Activated CD8-positive, alpha-beta T cell treated with anti-CD3 and anti-CD28 coated beads, Interleukin-2, amount 10 ng/mL, durations not matched to agents 7 days and 5 days (primary cell): ENCODE data around the gene HCK. TPM values are rescaled to one million over a fixed set of nuclear protein-coding genes. Genes with fewer than 3 reads are reported as not detected.

ENCODE experiments used
- ATAC-seq: fragments of 150-1000 bp; cut with Tn5 transposase; one replicate; pipeline ENCODE4 v1.10.0; 2021; ENCODE audit warnings: moderate library complexity
- CTCF ChIA-PET: fragments of 350-600 bp; sonication (Branson Sonifier 250); formaldehyde crosslinking; loops from one replicate; lab custom pipeline; 2021; ENCODE audit warnings: antibody characterized with exemption; lab: Charles Lee
- POLR2A ChIA-PET: fragments of 350-600 bp; sonication (Branson Sonifier 250); formaldehyde crosslinking; loops from one replicate; lab custom pipeline; 2021; ENCODE audit warnings: antibody characterized with exemption; lab: Charles Lee
- DNase-seq: peaks from one replicate; pipeline ENCODE4 v3.0.0-alpha.2; 2020
- H3K27ac Mint-ChIP-seq: one replicate; pipeline ENCODE4 v1.8.0; 2021; ENCODE audit warnings: mild to moderate bottlenecking, mixed read lengths
- H3K27me3 Mint-ChIP-seq: one replicate; pipeline ENCODE4 v1.8.0; 2021; ENCODE audit warnings: low read depth, mixed read lengths
- H3K36me3 Mint-ChIP-seq: one replicate; pipeline ENCODE4 v1.8.0; 2021; ENCODE audit warnings: low read depth, mixed read lengths
- H3K4me1 Mint-ChIP-seq: one replicate; pipeline ENCODE4 v1.8.0; 2021; ENCODE audit warnings: low read depth, mixed read lengths
- H3K4me3 Mint-ChIP-seq: one replicate; pipeline ENCODE4 v1.8.0; 2021; ENCODE audit warnings: mild to moderate bottlenecking, mixed read lengths
- H3K9me3 Mint-ChIP-seq: one replicate; pipeline ENCODE4 v1.8.0; 2022; ENCODE audit warnings: mixed read lengths; ENCODE audit not compliant: insufficient read depth
- total RNA-seq, 2 experiments: library from RNA; stranded (reverse); gene quantifications; one replicate each; pipeline ENCODE4 v1.2.3, GENCODE V29; 2021

HCK gene
- total RNA-seq, 2 experiments from 2014 or later: not detected

- Mint-ChIP-seq H3K4me3 (no peak overlapping the region), H3K4me1 (peaks cover 19% of the 10 kb centered on the region), H3K36me3 (no peaks in the 10 kb centered on the region), H3K9me3 (no peaks in the 10 kb centered on the region), H3K27ac (no peak overlapping the region), H3K27me3 (peaks cover 49% of the 10 kb centered on the region)
- POLR2A ChIA-PET: no interaction called here
- no peak for DNase-seq
- ATAC-seq: no peak
- CTCF ChIA-PET: no interaction called here
Observed at GRCh38 chr20:32050324-32050841, 1.7 kb upstream of the HCK start.

DNA sequence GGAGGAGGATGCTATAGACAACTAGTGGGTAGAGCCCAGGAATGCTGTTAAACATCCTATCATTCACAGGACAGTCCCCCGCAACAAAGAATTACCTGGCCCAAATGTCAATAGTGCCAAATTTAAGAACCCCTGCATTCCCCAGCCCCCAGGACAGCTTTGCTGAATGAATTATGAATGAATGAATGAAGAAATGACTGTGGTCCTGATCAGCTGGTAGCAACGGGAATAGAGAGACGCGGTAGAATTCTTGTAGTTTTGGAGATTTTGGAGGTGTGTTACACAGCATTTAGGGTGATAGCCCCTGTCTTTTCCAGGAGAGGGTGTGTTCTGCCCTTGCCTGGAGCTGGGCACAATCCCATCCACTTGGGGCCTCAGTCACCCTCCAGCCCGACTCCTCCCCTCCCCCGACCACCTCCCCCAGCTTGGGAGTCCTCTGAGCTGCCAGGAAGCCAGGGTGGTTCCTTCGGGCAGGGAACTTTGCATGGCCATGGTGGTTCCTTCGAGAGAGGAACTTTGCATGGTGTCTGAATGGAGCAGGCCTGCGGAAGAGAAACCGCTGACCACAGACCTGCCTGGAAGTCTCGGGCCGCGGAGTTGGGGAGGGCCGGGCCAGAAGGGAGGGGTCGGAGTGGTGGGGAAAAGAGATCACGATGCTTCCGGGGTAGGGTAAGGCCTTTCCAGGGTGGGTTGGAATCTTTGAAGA lies 1.0 kb upstream of the HCK start:
- CTCF ChIA-PET: no interaction called here
- Mint-ChIP-seq H3K4me1 (peaks cover 19% of the 10 kb centered on the region), H3K9me3 (no peaks in the 10 kb centered on the region), H3K27me3 (peaks cover 46% of the 10 kb centered on the region), H3K36me3 (no peaks in the 10 kb centered on the region), H3K27ac (no peak overlapping the region), H3K4me3 (peak overlapping the region; percentile 32)
- POLR2A ChIA-PET: no interaction called here
- ATAC-seq (peak; percentile 33), DNase-seq (no peak)

DNA sequence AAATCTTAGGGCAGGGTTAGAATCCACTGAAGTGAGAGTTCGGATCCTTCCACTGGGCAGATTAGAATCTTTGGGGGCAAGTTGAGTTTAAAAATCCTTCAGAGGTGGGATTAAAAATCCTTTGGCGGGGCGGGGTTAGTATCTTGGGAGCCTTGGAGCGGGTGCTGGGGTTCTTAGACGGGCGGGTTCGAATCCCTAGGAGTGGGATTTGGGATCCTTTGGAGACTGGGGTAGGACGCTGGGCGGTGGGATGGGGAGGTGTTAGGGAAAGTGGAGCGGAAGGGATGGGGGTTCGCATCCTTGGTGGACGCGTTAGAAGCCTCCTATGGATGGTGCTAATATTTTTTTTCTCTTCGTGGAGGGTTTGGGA lies 337 bp upstream of the HCK start:
- Mint-ChIP-seq H3K27me3 (peaks cover 44% of the 10 kb centered on the region), H3K36me3 (no peaks in the 10 kb centered on the region), H3K27ac (no peak overlapping the region), H3K4me3 (peak overlapping the region; percentile 28), H3K9me3 (no peaks in the 10 kb centered on the region), H3K4me1 (peaks cover 19% of the 10 kb centered on the region)
- ChIA-PET POLR2A (interaction anchor here (0.5 kb wide), 1 partner anchor 61 kb away, joined by 3 read pairs; no protein-coding TSS in a partner anchor), CTCF (no interaction called here)
- DNase-seq: no peak
- no peak for ATAC-seq

- POLR2A ChIA-PET: no interaction called here
- peaks cover 19% of the 10 kb centered on the region for H3K4me1 Mint-ChIP-seq
- no peaks in the 10 kb centered on the region for H3K36me3 Mint-ChIP-seq
- H3K27ac Mint-ChIP-seq: no peak overlapping the region
- no peak overlapping the region for H3K4me3 Mint-ChIP-seq
- DNase-seq (no peak), ATAC-seq (no peak)
- peaks cover 42% of the 10 kb centered on the region for H3K27me3 Mint-ChIP-seq
- H3K9me3 Mint-ChIP-seq: no peaks in the 10 kb centered on the region
- CTCF ChIA-PET: no interaction called here
Observed at GRCh38 chr20:32052778-32053362, 828 bp downstream of the HCK start.

- no peaks in the 10 kb centered on the region for H3K36me3 Mint-ChIP-seq
Observed at GRCh38 chr20:32053648-32054047, 1.6 kb downstream of the HCK start.

GRCh38 chr20:32056708-32057483 lies 4.9 kb downstream of the HCK start:
- Mint-ChIP-seq H3K4me3 (no peak overlapping the region), H3K27ac (no peak overlapping the region), H3K9me3 (no peaks in the 10 kb centered on the region), H3K4me1 (peaks cover 7% of the 10 kb centered on the region), H3K36me3 (no peaks in the 10 kb centered on the region), H3K27me3 (peaks cover 29% of the 10 kb centered on the region)
- ChIA-PET CTCF (interaction anchor here (1.0 kb wide), 1 partner anchor 105 kb away, joined by 3 read pairs; no protein-coding TSS in a partner anchor), POLR2A (no interaction called here)
- DNase-seq (no peak), ATAC-seq (no peak)

More at GRCh38 chr20:32053648-32054047, 1.6 kb downstream of the HCK start:
- ATAC-seq (no peak), DNase-seq (no peak)
- ChIA-PET POLR2A (no interaction called here), CTCF (no interaction called here)
- no peak overlapping the region for H3K4me3 Mint-ChIP-seq
- H3K27ac Mint-ChIP-seq: no peak overlapping the region
- no peaks in the 10 kb centered on the region for H3K9me3 Mint-ChIP-seq
- peaks cover 45% of the 10 kb centered on the region for H3K27me3 Mint-ChIP-seq
- peaks cover 19% of the 10 kb centered on the region for H3K4me1 Mint-ChIP-seq

- DNase-seq: no peak
Observed at GRCh38 chr20:32057656-32058184, 5.7 kb downstream of the HCK start.

GRCh38 chr20:32059189-32059588 lies 7.1 kb downstream of the HCK start:
- CTCF ChIA-PET: no interaction called here
- no peak overlapping the region for H3K27ac Mint-ChIP-seq
- POLR2A ChIA-PET: no interaction called here
- H3K4me3 Mint-ChIP-seq: no peak overlapping the region
- DNase-seq: no peak
- no peaks in the 10 kb centered on the region for H3K9me3 Mint-ChIP-seq
- H3K4me1 Mint-ChIP-seq: peaks cover 7% of the 10 kb centered on the region
- H3K36me3 Mint-ChIP-seq: no peaks in the 10 kb centered on the region
- ATAC-seq: no peak
- peaks cover 21% of the 10 kb centered on the region for H3K27me3 Mint-ChIP-seq

More at GRCh38 chr20:32057656-32058184, 5.7 kb downstream of the HCK start:
- Mint-ChIP-seq H3K36me3 (no peaks in the 10 kb centered on the region), H3K4me1 (peaks cover 8% of the 10 kb centered on the region), H3K4me3 (no peak overlapping the region), H3K9me3 (no peaks in the 10 kb centered on the region), H3K27ac (no peak overlapping the region), H3K27me3 (peaks cover 29% of the 10 kb centered on the region)
- no peak for ATAC-seq
- CTCF ChIA-PET: no interaction called here
- POLR2A ChIA-PET: no interaction called here

DNA sequence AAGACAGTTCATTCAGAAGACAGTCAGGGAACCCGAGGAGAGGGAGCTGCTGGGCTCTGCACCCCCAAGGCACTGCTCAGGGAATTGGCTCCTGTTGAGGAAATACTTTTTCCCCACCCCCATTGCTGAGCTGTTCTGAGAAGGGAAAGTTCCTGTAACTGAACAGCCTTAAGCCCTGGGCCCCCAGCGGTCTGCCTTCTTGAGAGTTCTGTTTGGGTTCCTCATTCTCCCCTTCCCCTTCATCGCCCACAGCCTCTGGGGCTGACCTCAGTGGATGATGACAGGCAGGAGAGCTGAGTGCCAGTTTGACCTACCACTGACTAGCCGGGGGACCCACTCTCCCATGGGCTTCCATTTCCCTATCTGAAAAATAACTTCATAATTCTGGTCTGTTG lies 10.7 kb downstream of the HCK start:
- no peak overlapping the region for H3K27ac Mint-ChIP-seq
- ChIA-PET CTCF (no interaction called here), POLR2A (no interaction called here)
- DNase-seq (no peak), ATAC-seq (no peak)
- H3K36me3 Mint-ChIP-seq: no peaks in the 10 kb centered on the region
- no peak overlapping the region for H3K4me3 Mint-ChIP-seq
- H3K4me1 Mint-ChIP-seq: peaks cover 7% of the 10 kb centered on the region
- peaks cover 28% of the 10 kb centered on the region for H3K27me3 Mint-ChIP-seq
- no peaks in the 10 kb centered on the region for H3K9me3 Mint-ChIP-seq

DNA sequence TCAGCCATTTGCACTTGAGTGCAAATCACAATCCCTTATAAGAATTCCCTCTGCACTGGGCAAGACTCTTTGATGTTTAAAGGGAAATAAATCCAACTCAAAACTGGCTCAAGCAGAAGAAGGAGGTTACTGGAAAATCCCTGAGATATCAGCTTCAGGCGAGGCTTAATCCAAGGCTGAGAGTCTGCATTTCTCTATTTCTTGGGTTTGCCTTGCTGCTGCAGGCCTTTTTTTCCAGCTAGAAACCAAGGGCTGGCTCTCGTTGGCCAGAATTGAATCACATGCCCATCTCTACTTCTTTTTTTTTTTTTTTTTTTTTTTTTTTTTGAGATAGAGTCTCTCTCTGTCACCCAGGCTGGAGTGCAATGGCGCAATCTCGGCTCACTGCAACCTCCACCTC lies 11.7 kb downstream of the HCK start:
- H3K9me3 Mint-ChIP-seq: no peaks in the 10 kb centered on the region
- POLR2A ChIA-PET: no interaction called here
- no peak overlapping the region for H3K4me3 Mint-ChIP-seq
- no peak overlapping the region for H3K27ac Mint-ChIP-seq
- ATAC-seq (no peak), DNase-seq (no peak)
- CTCF ChIA-PET: interaction anchor here (0.8 kb wide), 1 partner anchor 46 kb away, joined by 3 read pairs; no protein-coding TSS in a partner anchor
- H3K27me3 Mint-ChIP-seq: peaks cover 24% of the 10 kb centered on the region
- H3K36me3 Mint-ChIP-seq: no peaks in the 10 kb centered on the region
- peaks cover 7% of the 10 kb centered on the region for H3K4me1 Mint-ChIP-seq

- Mint-ChIP-seq H3K4me1 (peaks cover 7% of the 10 kb centered on the region), H3K27me3 (peaks cover 25% of the 10 kb centered on the region), H3K4me3 (no peak overlapping the region), H3K27ac (no peak overlapping the region), H3K9me3 (no peaks in the 10 kb centered on the region), H3K36me3 (no peaks in the 10 kb centered on the region)
- ATAC-seq (no peak), DNase-seq (no peak)
- POLR2A ChIA-PET: no interaction called here
- CTCF ChIA-PET: no interaction called here
Observed at GRCh38 chr20:32064667-32065066, 12.6 kb downstream of the HCK start.
